ENCODE results near the gene YWHAE. TPM values are rescaled to one million over a fixed set of nuclear protein-coding genes. Genes with fewer than 3 reads are reported as not detected.
"Not testable (repeated sequence)": the region's sequence is repeated elsewhere in the genome, so short reads cannot be mapped to it uniquely, and the experiment has no call there.

Gene YWHAE
- polyA plus RNA-seq, 3 donors from 2014 or later = 45.9 to 53.5 (median 48.4) TPM

DNA sequence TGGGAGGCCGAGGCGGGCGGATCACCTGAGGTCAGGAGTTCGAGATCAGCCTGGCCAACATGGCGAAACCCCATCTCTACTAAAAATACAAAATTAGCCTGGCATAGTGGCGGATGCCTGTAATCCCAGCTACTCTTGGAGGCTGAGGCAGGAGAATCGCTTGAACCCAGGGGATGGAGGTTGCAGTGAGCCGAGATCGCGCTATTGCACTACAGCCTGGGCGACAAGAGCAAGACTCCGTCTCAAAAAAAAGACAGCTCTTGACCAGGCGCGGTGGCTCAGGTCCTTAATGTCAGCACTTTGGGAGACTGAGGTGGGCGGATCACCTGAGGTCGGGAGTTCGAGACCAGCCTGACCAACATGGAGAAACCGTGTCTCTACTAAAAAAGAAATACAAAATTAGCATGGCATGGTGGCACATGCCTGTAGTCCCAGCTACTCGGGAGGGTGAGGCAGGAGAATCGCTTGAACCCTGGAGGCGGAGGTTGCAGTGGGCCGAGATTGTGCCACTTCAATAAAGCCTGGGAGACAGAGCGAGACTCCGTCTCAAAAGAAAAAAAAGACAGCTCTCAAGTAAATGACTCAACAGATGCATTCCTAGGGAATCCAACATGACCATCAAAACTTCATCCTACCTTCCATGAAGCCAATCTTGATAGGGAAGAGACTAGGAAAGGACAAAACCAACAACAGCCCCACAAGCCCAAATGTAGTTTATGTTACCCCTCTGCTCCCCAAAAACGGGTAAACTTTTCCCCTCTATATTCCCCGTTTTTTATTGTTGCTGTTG, 4.0 kb downstream of the YWHAE start:
- peak overlapping the region in 4 of 6 donors; percentile 17 to 97 (median 56) for H3K27ac Mint-ChIP-seq
- H3K4me1 Mint-ChIP-seq = peaks cover 73 to 76% of the 10 kb centered on the region in 2 donors
- H3K4me3 Mint-ChIP-seq = peak overlapping the region in 1 of 5 donors; percentile 46
- H3K27me3 Mint-ChIP-seq (ENCODE audit: low read depth in 3 of 3) = peaks cover 7 to 17% (median 9%) of the 10 kb centered on the region in 3 donors
- H3K36me3 Mint-ChIP-seq, DNase-seq, H3K9me3 Mint-ChIP-seq: not testable (repeated sequence)

DNA sequence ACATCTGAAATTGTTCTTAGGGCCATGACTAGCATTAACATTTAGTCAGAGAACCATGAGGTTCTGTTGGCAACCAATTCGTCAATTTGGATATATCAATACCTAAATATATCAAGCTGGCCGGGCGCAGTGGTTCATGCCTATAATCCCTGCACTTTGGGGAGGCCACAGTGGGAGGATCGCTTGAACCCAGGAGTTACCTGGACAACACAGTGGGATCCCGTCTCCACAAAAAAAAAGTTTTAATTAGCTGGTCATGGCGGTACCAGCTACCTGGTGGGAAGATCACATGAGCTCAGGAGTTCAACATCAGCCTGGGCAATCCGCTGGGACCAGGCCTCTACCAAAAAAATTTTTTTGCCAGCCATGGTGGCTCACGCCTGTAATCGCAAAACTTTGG, 8.4 kb downstream of the YWHAE start:
- H3K27ac Mint-ChIP-seq = peak overlapping the region in 3 of 6 donors; percentile 24 to 62 (median 27)
- no peak overlapping the region for H3K4me3 Mint-ChIP-seq
- H3K36me3 Mint-ChIP-seq = no peaks in the 10 kb centered on the region
- peaks cover 80 to 84% of the 10 kb centered on the region in 2 donors for H3K4me1 Mint-ChIP-seq
- no peak for DNase-seq
- no peaks in the 10 kb centered on the region for H3K27me3 Mint-ChIP-seq (ENCODE audit: low read depth in 3 of 3)
- H3K9me3 Mint-ChIP-seq = no peaks in the 10 kb centered on the region

DNA sequence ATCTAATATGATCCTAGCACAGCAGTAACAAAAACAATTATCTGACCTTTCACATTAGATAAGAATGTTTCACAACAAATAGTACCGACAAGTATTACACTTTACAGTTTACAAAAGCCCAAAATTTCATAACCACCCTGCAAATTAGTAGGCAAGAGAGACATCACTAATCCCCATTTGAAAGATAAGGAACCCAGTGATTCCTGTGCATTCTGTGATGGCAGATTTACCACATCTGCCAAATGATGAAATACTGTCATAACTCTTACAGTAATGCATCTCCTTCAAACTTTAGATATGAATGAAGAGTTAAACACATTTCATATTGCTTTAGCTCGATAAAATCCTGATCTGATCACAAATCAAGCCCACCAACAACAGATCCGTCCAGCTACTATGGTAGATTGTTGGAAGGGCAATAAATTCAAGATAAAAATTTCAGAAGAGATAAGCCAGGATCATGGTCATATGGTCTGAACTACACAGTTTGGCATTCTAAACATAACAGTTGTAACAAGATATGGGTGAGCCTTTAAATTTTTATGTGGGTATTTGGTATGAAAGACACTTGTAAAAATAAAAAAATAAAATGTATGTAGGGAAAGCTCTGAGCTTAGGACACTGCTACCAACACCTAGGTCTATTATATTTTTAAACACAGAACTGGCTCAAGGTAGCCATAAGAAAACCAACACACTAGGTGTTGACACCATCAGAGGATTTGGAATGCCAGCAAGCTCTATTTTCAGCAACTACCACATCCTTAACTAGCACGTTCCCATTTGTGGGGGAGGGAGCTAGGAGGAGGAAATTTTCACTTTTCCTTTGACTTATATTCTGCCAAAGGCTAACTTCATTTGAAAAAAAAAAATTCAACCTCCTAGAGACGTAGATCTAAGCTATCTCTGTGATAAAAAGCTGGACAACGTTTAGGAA, 9.3 kb downstream of the YWHAE start:
- H3K27ac Mint-ChIP-seq = peak overlapping the region; percentile 23 to 82 (median 32)
- DNase-seq = no peak
- peaks cover 84 to 85% of the 10 kb centered on the region in 2 donors for H3K4me1 Mint-ChIP-seq
- H3K9me3 Mint-ChIP-seq = no peaks in the 10 kb centered on the region
- peak overlapping the region; percentile 18 to 47 (median 37) for H3K4me3 Mint-ChIP-seq
- no peaks in the 10 kb centered on the region for H3K36me3 Mint-ChIP-seq
- no peaks in the 10 kb centered on the region for H3K27me3 Mint-ChIP-seq (ENCODE audit: low read depth in 3 of 3)

DNA sequence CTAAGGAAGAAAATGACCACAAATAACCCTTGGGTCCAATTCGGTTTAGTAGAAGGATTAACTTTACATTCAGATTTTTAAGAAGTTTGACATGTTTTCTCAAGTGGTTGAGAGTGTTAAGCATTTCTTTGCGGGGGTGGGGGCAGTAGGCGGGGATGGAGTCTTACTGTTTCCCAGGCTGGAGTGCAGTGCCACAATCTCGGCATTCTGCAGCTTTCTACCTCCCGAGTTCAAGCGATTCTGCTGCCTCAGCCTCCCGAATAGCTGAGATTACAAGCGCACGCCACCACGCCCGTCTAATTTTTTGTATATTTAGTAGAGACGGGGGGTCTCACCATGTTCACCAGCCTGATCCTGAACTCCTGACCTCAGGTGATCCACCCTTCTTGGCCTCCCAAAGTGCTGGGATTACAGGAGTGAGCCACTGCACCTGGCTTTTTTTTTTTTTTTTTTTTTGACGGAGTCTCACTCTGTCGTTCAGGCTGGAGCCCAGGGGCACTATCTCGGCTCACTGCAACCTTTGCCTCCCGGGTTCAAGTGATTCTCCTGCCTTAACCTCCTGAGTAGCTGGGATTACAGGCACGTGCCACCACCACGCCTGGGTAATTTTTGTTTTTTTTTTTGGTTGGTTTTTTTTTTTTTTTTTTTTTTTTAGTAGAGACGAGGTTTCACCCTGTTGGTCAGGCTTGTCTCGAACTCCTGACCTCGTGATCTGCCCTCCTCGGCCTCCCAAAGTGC, 12.4 kb downstream of the YWHAE start:
- Mint-ChIP-seq H3K27ac (peak overlapping the region in 3 of 6 donors; percentile 27 to 62 (median 42)), H3K4me3 (peak overlapping the region in 3 of 5 donors; percentile 53 to 57 (median 56)), H3K4me1 (peaks cover 69 to 71% of the 10 kb centered on the region in 2 donors)
- H3K9me3 Mint-ChIP-seq; H3K36me3 Mint-ChIP-seq; DNase-seq; H3K27me3 Mint-ChIP-seq (ENCODE audit: low read depth in 3 of 3): not testable (repeated sequence)

DNA sequence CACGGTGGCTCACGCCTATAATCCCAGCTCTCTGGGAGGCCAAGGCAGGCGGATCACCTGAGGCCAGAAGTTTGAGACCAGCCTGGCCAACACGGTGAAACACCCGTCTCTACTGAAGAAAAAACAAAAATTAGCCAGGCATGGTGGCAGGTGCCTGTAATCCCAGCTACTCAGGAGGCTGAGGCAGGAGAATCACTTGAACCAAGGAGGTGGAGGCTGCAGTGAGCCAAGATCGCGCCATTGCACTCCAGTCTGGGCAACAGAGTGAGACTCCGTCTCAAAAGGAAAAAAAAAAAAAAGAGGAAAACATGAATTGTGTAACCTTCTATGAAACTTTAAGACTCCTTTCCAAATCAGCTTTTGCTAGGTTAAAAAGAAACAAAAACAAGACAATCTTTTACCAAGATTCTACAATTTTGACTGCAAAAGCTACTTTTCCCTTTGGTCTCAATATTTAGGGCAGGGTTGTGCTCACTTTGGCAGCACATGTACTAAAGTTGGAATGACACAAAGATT, 13.3 kb downstream of the YWHAE start:
- H3K9me3 Mint-ChIP-seq; H3K27me3 Mint-ChIP-seq (ENCODE audit: low read depth in 3 of 3); DNase-seq; H3K36me3 Mint-ChIP-seq: not testable (repeated sequence)
- Mint-ChIP-seq H3K27ac (peak overlapping the region in 5 of 6 donors; percentile 27 to 67 (median 60)), H3K4me1 (peaks cover 64 to 65% of the 10 kb centered on the region in 2 donors), H3K4me3 (peak overlapping the region; percentile 29 to 57 (median 53))

DNA sequence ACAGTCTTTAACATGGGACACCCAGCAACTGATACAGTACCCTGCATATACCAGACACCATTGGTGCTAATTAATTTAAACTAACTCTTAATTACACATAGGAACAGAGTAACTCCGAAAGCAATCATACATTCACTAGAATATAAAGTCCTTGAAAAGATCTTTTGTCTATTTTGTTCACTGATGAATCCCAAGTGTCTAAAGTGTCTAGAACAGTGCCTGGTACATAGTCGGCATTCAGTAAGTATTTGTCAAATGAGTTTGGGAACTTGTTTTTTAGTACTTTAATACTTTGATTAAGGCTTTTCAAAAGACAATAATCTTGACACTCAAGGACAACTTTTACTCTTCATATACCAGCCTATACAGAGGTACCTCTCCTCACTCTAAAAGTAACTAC, 13.8 kb downstream of the YWHAE start:
- Mint-ChIP-seq H3K9me3 (no peaks in the 10 kb centered on the region), H3K27ac (peak overlapping the region in 3 of 6 donors; percentile 31 to 67 (median 60)), H3K4me3 (peak overlapping the region in 3 of 5 donors; percentile 13 to 29 (median 14)), H3K36me3 (no peaks in the 10 kb centered on the region), H3K4me1 (peaks cover 65% of the 10 kb centered on the region in 2 donors), H3K27me3 (ENCODE audit: low read depth in 3 of 3) (peaks cover 0 to 2% (median 0%) of the 10 kb centered on the region in 3 donors)
- no peak for DNase-seq

DNA sequence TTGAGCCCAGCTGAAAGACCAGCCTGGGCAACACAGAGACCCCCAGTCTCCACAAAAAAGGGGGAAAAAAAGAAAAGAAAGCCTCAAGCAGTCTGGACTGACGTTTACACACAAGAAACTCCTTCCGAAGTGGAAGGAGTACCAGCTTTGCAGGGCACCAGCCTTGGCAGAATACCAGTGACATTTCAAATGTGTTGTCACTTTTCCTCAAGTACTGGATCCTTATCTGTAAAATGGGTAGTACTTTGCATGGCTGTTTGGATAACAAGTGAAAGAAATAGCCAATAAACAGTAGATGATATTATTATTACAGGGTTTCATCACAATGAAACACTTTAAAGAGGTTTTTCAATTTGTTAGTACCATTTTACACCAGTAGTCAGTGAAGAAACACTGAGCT, 14.2 kb downstream of the YWHAE start:
- H3K27ac Mint-ChIP-seq = peak overlapping the region in 1 of 6 donors; percentile 31
- peak overlapping the region in 1 of 5 donors; percentile 14 for H3K4me3 Mint-ChIP-seq
- no peak for DNase-seq
- H3K9me3 Mint-ChIP-seq = no peaks in the 10 kb centered on the region
- H3K27me3 Mint-ChIP-seq (ENCODE audit: low read depth in 3 of 3) = peaks cover 0 to 2% (median 0%) of the 10 kb centered on the region in 3 donors
- H3K36me3 Mint-ChIP-seq = no peaks in the 10 kb centered on the region
- peaks cover 63 to 65% of the 10 kb centered on the region in 2 donors for H3K4me1 Mint-ChIP-seq

DNA sequence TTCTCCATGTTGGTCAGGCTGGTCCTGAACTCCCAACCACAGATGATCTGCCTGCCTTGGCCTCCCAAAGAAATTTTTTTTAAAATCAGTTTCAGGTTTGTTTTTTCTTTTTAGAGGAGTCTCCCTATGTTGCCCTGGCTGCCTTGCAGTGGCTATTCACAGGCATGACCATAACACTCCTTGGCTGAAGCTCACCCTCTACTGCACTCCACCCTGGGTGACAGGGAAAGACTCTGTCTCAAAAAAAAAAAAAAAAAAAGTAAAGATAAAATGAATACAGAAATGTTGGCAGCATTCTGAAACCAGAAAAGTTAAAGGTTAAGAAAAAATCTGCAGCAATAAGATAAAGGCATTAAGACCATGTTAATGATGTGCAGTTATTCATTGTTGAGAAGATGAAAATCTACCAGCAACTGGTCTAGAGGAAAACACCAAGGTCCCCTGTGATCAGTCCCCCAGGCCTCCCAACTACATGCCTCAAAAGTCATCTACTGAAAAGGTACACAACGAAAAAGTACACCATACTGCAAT, 15.1 kb downstream of the YWHAE start:
- DNase-seq = no peak
- peak overlapping the region in 4 of 6 donors; percentile 2 to 66 (median 42) for H3K27ac Mint-ChIP-seq
- no peaks in the 10 kb centered on the region for H3K9me3 Mint-ChIP-seq
- peak overlapping the region in 3 of 5 donors; percentile 13 to 49 (median 27) for H3K4me3 Mint-ChIP-seq
- peaks cover 64 to 65% of the 10 kb centered on the region in 2 donors for H3K4me1 Mint-ChIP-seq
- peaks cover 0 to 2% (median 0%) of the 10 kb centered on the region in 3 donors for H3K27me3 Mint-ChIP-seq (ENCODE audit: low read depth in 3 of 3)
- no peaks in the 10 kb centered on the region for H3K36me3 Mint-ChIP-seq

DNA sequence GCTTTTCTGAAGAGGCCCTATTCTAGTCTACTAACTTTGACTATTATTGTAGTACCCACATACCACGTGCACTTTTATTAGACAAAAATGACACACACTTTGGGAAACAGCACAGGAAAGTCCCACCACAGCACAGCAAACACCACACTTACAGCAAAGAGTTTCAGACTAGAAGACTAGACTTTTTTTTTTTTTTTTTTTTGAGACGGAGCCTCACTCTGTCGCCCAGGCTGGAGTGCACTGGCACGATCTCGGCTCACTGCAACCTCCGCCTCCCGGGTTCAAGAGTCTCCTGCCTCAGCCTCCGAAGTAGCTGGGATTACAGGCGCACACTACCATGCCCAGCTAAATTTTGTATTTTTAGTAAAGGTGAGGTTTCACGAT, 20.1 kb downstream of the YWHAE start:
- no peaks in the 10 kb centered on the region for H3K9me3 Mint-ChIP-seq
- no peaks in the 10 kb centered on the region for H3K36me3 Mint-ChIP-seq
- H3K4me3 Mint-ChIP-seq = peak overlapping the region; percentile 38 to 82 (median 75)
- DNase-seq = no peak
- H3K27ac Mint-ChIP-seq = peak overlapping the region; percentile 68 to 87 (median 80)
- H3K4me1 Mint-ChIP-seq = peaks cover 75% of the 10 kb centered on the region in 2 donors
- peaks cover 0 to 8% (median 0%) of the 10 kb centered on the region in 3 donors for H3K27me3 Mint-ChIP-seq (ENCODE audit: low read depth in 3 of 3)

DNA sequence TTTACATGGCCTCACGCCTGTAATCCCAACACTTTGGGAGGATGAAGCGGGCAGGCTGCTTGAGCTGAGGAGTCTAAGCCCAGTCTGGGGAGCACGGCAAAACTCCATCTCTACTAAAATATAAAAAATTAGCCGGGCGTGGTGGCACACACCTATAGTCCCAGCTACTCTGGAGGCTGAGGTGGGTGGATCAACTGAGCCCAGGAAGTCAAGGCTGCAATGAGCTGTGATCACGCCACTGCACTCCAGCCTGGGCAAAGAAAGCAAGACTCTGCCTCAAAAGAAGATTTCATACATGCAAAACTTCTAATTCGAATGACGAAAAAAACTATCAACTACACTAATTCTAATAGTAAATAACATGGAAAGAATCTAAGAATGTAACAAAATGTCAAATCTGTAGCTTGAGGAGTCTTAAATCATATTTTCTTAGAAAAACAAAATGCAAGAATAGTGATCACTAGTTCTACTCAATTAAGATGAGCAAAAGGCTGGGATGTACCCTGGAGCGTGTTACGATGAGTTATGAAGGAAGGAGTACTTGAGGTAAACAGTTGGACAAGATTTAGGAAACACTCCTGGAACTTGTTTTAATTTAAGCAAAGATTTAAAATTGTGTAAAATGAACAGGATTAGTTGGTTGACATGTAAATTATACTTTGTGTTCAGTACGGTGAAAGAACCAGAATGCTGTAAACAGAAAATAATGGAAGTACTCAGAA, 20.7 kb downstream of the YWHAE start:
- peaks cover 0 to 8% (median 0%) of the 10 kb centered on the region in 3 donors for H3K27me3 Mint-ChIP-seq (ENCODE audit: low read depth in 3 of 3)
- H3K4me1 Mint-ChIP-seq = peaks cover 77 to 78% of the 10 kb centered on the region in 2 donors
- no peaks in the 10 kb centered on the region for H3K36me3 Mint-ChIP-seq
- peak overlapping the region; percentile 7 to 87 (median 80) for H3K27ac Mint-ChIP-seq
- H3K4me3 Mint-ChIP-seq = peak overlapping the region in 4 of 5 donors; percentile 44 to 82 (median 76)
- H3K9me3 Mint-ChIP-seq = no peaks in the 10 kb centered on the region
- no peak for DNase-seq

DNA sequence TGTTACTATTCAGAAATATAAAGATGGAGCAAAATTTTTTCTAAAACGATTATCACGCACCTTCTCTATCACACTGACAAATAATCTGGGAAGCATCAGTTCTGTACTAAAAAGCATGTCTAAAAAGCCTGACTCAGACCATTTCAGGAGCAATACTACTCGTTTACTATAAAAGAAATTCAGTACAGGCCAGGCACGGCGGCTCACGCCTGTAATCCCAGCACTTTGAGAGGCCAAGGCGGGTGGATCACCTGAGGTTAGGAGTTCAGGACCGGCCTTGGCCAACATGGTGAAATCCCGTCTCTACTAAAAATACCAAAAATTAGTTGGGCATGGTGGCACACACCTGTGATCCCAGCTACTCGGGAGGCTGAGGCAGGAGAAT, 21.6 kb downstream of the YWHAE start:
- peak overlapping the region in 3 of 5 donors; percentile 29 to 49 (median 34) for H3K4me3 Mint-ChIP-seq
- not testable (repeated sequence) for H3K36me3 Mint-ChIP-seq; H3K27me3 Mint-ChIP-seq (ENCODE audit: low read depth in 3 of 3); H3K9me3 Mint-ChIP-seq; DNase-seq
- H3K27ac Mint-ChIP-seq = peak overlapping the region; percentile 23 to 80 (median 58)
- peaks cover 86 to 87% of the 10 kb centered on the region in 2 donors for H3K4me1 Mint-ChIP-seq

DNA sequence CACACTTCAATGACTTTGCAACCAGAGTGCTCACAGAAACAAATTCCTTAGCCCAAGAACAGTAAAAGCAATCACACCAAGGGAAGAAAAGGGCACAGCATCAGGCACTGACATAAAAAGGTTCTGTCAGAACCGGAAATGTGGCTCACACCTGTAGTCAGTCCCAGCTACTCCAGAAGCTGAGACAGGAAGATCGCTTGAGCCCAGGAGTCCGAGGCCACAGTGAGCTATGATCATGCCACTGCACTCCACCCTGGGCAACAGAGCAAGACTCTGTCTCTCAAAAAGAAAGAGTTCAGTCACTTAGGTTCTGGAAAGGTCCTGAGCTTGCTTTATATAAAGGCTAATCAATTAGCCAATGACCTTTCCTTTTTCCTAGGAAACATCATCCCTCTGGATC, 22.7 kb downstream of the YWHAE start:
- Mint-ChIP-seq H3K27me3 (ENCODE audit: low read depth in 3 of 3) (peaks cover 0 to 6% (median 0%) of the 10 kb centered on the region in 3 donors), H3K27ac (peak overlapping the region; percentile 10 to 87 (median 58)), H3K9me3 (no peaks in the 10 kb centered on the region), H3K36me3 (no peaks in the 10 kb centered on the region), H3K4me1 (peaks cover 95 to 97% of the 10 kb centered on the region in 2 donors), H3K4me3 (peak overlapping the region in 1 of 5 donors; percentile 20)
- DNase-seq = no peak

All from immature natural killer cell (primary cell).